ENCODE results near the gene SCUBE1.

Gene SCUBE1

DNA sequence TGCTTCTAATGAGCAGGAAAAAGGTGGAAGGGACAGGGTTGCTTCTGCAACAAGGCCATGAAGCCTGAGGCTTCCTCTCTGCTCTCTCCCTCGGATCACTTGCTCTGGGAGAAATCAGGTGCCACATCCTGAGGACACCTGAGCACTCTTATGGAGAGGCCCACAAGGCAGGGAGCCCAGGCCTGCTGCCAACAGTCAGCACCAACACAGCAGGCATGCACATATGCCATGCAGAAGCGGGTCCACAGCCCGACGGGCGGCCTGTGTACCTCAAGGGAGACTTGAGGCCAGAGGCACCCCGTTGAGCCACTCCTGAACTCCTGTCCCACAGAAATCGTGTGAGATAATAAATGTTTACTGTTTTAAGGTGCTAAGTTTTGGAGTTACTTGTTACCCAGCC, 165.7 kb downstream of the SCUBE1 start:
- TF ChIP-seq, protein P1, sequence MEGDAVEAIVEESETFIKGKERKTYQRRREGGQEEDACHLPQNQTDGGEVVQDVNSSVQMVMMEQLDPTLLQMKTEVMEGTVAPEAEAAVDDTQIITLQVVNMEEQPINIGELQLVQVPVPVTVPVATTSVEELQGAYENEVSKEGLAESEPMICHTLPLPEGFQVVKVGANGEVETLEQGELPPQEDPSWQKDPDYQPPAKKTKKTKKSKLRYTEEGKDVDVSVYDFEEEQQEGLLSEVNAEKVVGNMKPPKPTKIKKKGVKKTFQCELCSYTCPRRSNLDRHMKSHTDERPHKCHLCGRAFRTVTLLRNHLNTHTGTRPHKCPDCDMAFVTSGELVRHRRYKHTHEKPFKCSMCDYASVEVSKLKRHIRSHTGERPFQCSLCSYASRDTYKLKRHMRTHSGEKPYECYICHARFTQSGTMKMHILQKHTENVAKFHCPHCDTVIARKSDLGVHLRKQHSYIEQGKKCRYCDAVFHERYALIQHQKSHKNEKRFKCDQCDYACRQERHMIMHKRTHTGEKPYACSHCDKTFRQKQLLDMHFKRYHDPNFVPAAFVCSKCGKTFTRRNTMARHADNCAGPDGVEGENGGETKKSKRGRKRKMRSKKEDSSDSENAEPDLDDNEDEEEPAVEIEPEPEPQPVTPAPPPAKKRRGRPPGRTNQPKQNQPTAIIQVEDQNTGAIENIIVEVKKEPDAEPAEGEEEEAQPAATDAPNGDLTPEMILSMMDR (IDR thresholded peaks at IDR 0.05; ENCODE audit: extremely low read depth, insufficient read depth, missing control alignments): no peak
- DNase-seq (ENCODE audit: low spot score): no peak
- in situ Hi-C loops (cut with MboI; ENCODE audit: low pct_unique_long_range_greater_than_20kb, low sequenced_read_pairs, unreplicated experiment): no loop called here

DNA sequence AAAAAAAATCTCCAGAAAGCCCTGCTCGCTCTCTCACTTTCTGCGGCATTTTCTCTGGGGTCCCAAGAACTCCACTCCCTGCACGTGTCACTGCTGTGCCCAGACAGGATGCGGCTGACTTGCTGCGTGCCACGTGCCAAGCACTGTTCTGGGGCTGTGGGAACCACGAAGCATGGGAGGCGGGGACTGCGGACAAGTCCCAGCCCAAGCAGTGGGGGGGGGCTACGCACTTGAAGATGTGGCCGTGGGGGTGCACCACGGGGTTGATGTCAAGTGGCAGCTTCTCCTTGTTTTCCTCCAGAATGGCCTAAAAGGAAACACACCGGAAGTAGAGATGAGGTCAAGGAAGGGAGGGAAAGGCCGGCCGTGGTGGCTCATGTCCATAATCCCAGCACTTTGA, 167.1 kb downstream of the SCUBE1 start:
- DNase-seq (ENCODE audit: low spot score): no peak
- TF ChIP-seq, protein P1 (IDR thresholded peaks at IDR 0.05; ENCODE audit: extremely low read depth, insufficient read depth, missing control alignments): no peak
- in situ Hi-C loops (cut with MboI; ENCODE audit: low pct_unique_long_range_greater_than_20kb, low sequenced_read_pairs, unreplicated experiment): no loop called here

DNA sequence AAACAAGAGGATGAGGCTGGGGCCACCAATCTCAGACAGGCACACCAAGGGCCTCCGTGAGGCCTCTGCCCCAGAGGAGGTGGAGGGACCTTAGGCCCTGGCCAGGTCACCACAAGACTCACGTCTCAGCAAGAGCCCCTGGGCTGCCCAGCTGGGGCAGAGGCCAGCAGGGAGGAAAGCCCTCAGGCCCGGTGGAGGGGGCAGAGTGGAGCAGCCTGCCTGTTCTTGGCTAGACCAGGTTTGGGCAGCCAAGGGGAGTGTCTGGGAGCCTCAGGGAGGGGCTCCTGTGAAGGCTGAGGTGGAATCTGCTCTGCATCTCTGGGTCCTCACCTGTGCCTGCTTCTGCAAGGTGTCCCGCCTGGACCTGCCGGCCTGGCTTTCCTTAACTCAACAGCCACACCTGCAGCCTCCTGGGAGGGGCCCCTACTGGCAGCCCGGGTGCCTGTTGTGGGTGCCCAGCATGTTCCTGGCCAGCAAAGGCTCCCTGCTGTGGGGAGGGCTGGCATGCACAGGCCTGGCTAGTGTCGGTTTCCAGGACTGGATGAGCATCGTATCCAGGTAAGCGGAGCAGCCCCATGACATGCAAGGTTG, 168.1 kb downstream of the SCUBE1 start:
- TF ChIP-seq, protein P1 (IDR thresholded peaks at IDR 0.05; ENCODE audit: extremely low read depth, insufficient read depth, missing control alignments): no peak
- in situ Hi-C loops (cut with MboI; ENCODE audit: low pct_unique_long_range_greater_than_20kb, low sequenced_read_pairs, unreplicated experiment): no loop called here
- DNase-seq (ENCODE audit: low spot score): no peak

DNA sequence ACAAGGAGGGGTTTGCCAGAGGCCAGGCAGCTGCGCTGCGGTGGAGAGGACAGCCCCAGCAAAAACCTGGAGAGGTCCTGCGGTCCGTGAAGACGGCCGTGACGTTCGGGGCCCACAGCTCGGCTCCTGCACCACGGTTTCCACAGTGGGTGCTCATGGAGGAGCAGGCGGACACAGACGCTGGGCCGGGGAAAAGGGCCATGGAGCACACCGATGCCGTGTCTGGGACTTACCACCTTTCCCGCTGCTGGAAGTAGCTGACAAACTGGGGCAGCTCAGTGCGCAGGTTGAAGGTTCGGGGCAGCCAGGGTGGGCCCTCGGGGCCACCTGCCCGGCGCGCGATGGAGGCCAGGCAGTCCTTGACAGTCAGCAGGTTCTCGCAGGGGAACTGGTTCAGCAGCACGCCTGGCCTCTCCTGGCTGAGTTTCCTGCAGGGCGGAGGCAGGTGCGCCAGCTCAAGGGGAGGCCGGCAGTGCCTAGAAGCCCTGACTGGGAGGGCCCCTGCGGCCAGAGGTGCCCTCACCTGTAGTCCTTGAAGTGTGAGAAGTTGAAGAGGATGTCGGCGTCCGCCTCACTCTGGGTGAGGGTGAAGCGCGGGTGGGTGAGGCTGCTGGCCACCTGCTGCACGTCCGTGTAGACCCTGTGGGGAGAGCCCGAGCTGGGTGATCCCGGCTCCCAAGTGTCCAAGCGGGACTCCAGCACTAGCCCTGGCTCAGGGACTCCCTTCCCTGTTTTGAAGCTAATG, 169.0 kb downstream of the SCUBE1 start:
- in situ Hi-C loops (cut with MboI; ENCODE audit: low pct_unique_long_range_greater_than_20kb, low sequenced_read_pairs, unreplicated experiment): no loop called here

DNA sequence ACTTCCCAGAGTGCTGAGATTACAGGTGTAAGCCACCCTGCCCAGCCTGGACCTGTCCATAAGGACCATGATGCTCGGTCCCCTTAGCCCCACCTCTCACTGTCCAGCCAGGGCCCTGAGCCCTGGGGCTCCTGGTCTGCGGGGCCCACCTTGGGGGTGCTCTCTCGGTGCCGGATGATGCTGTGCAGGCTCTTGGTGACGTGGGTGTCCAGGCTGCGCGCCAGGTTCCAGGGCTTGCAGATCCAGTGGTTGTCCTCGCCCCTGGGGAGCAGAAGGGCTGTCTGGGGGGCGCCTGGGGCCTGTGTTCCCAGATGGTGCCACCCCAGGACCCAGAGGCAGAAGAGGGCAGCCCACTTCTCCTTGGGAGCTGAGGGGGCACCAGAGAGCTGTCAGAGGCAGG, 169.6 kb downstream of the SCUBE1 start:
- TF ChIP-seq, protein P1 (IDR thresholded peaks at IDR 0.05; ENCODE audit: extremely low read depth, insufficient read depth, missing control alignments): no peak
- DNase-seq (ENCODE audit: low spot score): no peak
- in situ Hi-C loops (cut with MboI; ENCODE audit: low pct_unique_long_range_greater_than_20kb, low sequenced_read_pairs, unreplicated experiment): no loop called here

More for the DNA sequence above, 169.0 kb downstream of the SCUBE1 start:
- DNase-seq (ENCODE audit: low spot score): no peak
- TF ChIP-seq, protein P1 (IDR thresholded peaks at IDR 0.05; ENCODE audit: extremely low read depth, insufficient read depth, missing control alignments): no peak

DNA sequence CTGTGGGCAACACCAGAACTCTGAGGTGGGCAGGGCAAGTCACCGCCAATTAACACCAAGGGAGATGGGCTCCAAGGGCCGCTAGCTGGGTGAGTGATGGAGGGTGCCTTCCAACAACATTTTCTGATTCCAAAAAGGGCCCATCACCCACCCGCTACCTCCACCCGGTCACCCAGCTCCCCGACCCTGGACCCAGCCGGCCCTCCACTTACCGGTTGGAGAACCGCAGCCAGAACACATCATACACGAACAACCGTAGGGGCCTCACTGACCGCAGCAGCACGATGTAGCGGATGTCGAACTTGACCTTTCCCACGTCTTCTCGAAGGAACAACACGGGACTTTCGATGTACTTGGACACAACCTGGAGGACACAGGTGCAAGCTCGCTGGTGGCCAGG, 171.0 kb downstream of the SCUBE1 start:
- DNase-seq (ENCODE audit: low spot score): no peak
- in situ Hi-C loops (cut with MboI; ENCODE audit: low pct_unique_long_range_greater_than_20kb, low sequenced_read_pairs, unreplicated experiment): no loop called here
- TF ChIP-seq, protein P1 (IDR thresholded peaks at IDR 0.05; ENCODE audit: extremely low read depth, insufficient read depth, missing control alignments): no peak

Data from GM13977 (cell line).